Left renal cortex interstitium (tissue), 4 donors: ENCODE measurements around the gene SLC25A33. TPM values are rescaled to one million over a fixed set of nuclear protein-coding genes. Genes with fewer than 3 reads are reported as not detected.

ENCODE experiments used
- DNase-seq, 4 donors: peaks; one replicate each; pipeline ENCODE4 v3.0.0-alpha.2; 2013; ENCODE audit warnings: low read depth in 4 of 4, low spot score in 2 of 4, missing footprints in 1 of 4
- polyA plus RNA-seq, 4 donors: library from polyadenylated mRNA; unstranded; fragments of 120-200 nt; gene quantifications; one replicate each; pipeline ENCODE4 v1.2.1, GENCODE V29; 2013; ENCODE audit not compliant: insufficient read length in 4 of 4

SLC25A33 gene
- polyA plus RNA-seq, 4 donors, result 4.2 to 5.2 (median 4.3) TPM

- DNase-seq, result no peak
These were observed 47.0 kb downstream of the SLC25A33 start for GRCh38 chr1:9586147-9586766.

GRCh38 chr1:9588551-9589143 is 49.4 kb downstream of the SLC25A33 start, which contains the start of gene TMEM201:
Gene TMEM201, plus strand, starts transcription at chr1:9588911. Its CDS starts 20 bp downstream, at chr1:9588931.
- DNase-seq, result peak in 3 of 4 donors; percentile 82 to 88 (median 86)

- DNase-seq, result no peak
These were observed 50.0 kb downstream of the SLC25A33 start for GRCh38 chr1:9589144-9589718.

GRCh38 chr1:9589719-9590157 is 50.5 kb downstream of the SLC25A33 start:
- DNase-seq, result no peak

GRCh38 chr1:9590201-9590600 is 50.9 kb downstream of the SLC25A33 start:
- no peak for DNase-seq

- no peak for DNase-seq
These were observed 51.8 kb downstream of the SLC25A33 start for GRCh38 chr1:9590945-9591668.

GRCh38 chr1:9591669-9592509 is 52.6 kb downstream of the SLC25A33 start:
- DNase-seq, result no peak

- DNase-seq, result no peak
These were observed 53.3 kb downstream of the SLC25A33 start for GRCh38 chr1:9592510-9593075.

- no peak for DNase-seq
These were observed 53.9 kb downstream of the SLC25A33 start for GRCh38 chr1:9593147-9593491.

- peak in 2 of 4 donors; percentile 76 to 82 for DNase-seq
These were observed 54.5 kb downstream of the SLC25A33 start for GRCh38 chr1:9593492-9594465.

- DNase-seq, result no peak
These were observed 55.3 kb downstream of the SLC25A33 start for GRCh38 chr1:9594471-9595155.

- DNase-seq, result no peak
These were observed 56.1 kb downstream of the SLC25A33 start for GRCh38 chr1:9595156-9595967.

- DNase-seq, result no peak
These were observed 56.7 kb downstream of the SLC25A33 start for GRCh38 chr1:9595968-9596340.

GRCh38 chr1:9596415-9597123 is 57.3 kb downstream of the SLC25A33 start:
- no peak for DNase-seq

- no peak for DNase-seq
These were observed 58.4 kb downstream of the SLC25A33 start for GRCh38 chr1:9597361-9598315.

- no peak for DNase-seq
These were observed 59.0 kb downstream of the SLC25A33 start for GRCh38 chr1:9598316-9598700.
